Measurements from ENCODE around the gene THRB. TPM values are rescaled to one million over a fixed set of nuclear protein-coding genes. Genes with fewer than 3 reads are reported as not detected.

THRB gene
- total RNA-seq, 2 donors from 2014 or later, result 0.24 to 0.26 TPM

GRCh38 chr3:24437326-24437725, 57.3 kb downstream of the THRB start:
- peaks cover 9% of the 10 kb centered on the region for H3K4me1 Mint-ChIP-seq
- no peak overlapping the region for H3K27ac ChIP-seq (ENCODE audit: low read depth, low read length)
- H3K4me1 ChIP-seq (ENCODE audit: control insufficient read depth, insufficient read depth, low read length), result peaks cover 2% of the 10 kb centered on the region
- no peaks in the 10 kb centered on the region for H3K36me3 ChIP-seq (ENCODE audit: control insufficient read depth, insufficient read depth, low read length)
- no peaks in the 10 kb centered on the region for H3K9me3 Mint-ChIP-seq
- no peak overlapping the region for H3K4me3 Mint-ChIP-seq
- DNase-seq, result no peak
- 92 to 100% methylated on average over 1 of the region's 2 CpGs for WGBS, 2 experiments (ENCODE audit: insufficient coverage in 1 of 2, insufficient read length in 1 of 2)
- no peak overlapping the region for H3K4me3 ChIP-seq (ENCODE audit: low read length)
- no peak overlapping the region for H3K9ac ChIP-seq (ENCODE audit: extremely low read depth, low read length, poor library complexity, severe bottlenecking)
- H3K27ac Mint-ChIP-seq, result no peak overlapping the region
- no peaks in the 10 kb centered on the region for H3K36me3 Mint-ChIP-seq (ENCODE audit: low read depth)
- no peaks in the 10 kb centered on the region for H3K9me3 ChIP-seq (ENCODE audit: control insufficient read depth, low read length)
- TF ChIP-seq, protein P1, sequence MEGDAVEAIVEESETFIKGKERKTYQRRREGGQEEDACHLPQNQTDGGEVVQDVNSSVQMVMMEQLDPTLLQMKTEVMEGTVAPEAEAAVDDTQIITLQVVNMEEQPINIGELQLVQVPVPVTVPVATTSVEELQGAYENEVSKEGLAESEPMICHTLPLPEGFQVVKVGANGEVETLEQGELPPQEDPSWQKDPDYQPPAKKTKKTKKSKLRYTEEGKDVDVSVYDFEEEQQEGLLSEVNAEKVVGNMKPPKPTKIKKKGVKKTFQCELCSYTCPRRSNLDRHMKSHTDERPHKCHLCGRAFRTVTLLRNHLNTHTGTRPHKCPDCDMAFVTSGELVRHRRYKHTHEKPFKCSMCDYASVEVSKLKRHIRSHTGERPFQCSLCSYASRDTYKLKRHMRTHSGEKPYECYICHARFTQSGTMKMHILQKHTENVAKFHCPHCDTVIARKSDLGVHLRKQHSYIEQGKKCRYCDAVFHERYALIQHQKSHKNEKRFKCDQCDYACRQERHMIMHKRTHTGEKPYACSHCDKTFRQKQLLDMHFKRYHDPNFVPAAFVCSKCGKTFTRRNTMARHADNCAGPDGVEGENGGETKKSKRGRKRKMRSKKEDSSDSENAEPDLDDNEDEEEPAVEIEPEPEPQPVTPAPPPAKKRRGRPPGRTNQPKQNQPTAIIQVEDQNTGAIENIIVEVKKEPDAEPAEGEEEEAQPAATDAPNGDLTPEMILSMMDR (conservative IDR thresholded peaks at IDR 0.05), result no peak
- H3K27me3 Mint-ChIP-seq (ENCODE audit: insufficient read depth), result peaks cover 19% of the 10 kb centered on the region
- H3K27me3 ChIP-seq (ENCODE audit: control insufficient read depth, insufficient read depth, low read length, poor library complexity, severe bottlenecking), result peaks cover 55% of the 10 kb centered on the region

- H3K9me3 ChIP-seq (ENCODE audit: control insufficient read depth, low read length), result no peaks in the 10 kb centered on the region
- TF ChIP-seq, protein P1 (conservative IDR thresholded peaks at IDR 0.05), result no peak
- Mint-ChIP-seq H3K27me3 (ENCODE audit: insufficient read depth) (peaks cover 27% of the 10 kb centered on the region), H3K4me1 (peaks cover 9% of the 10 kb centered on the region), H3K27ac (no peak overlapping the region), H3K36me3 (ENCODE audit: low read depth) (no peaks in the 10 kb centered on the region), H3K4me3 (no peak overlapping the region), H3K9me3 (no peaks in the 10 kb centered on the region)
- peaks cover 2% of the 10 kb centered on the region for H3K4me1 ChIP-seq (ENCODE audit: control insufficient read depth, insufficient read depth, low read length)
- H3K27ac ChIP-seq (ENCODE audit: low read depth, low read length), result no peak overlapping the region
- 90 to 97% methylated on average over 4 to 5 of the region's 5 CpGs for WGBS, 2 experiments (ENCODE audit: insufficient coverage in 1 of 2, insufficient read length in 1 of 2)
- no peak overlapping the region for H3K9ac ChIP-seq (ENCODE audit: extremely low read depth, low read length, poor library complexity, severe bottlenecking)
- H3K36me3 ChIP-seq (ENCODE audit: control insufficient read depth, insufficient read depth, low read length), result no peaks in the 10 kb centered on the region
- peaks cover 72% of the 10 kb centered on the region for H3K27me3 ChIP-seq (ENCODE audit: control insufficient read depth, insufficient read depth, low read length, poor library complexity, severe bottlenecking)
- no peak for DNase-seq
- no peak overlapping the region for H3K4me3 ChIP-seq (ENCODE audit: low read length)
Observed at GRCh38 chr3:24435584-24435983, 59.1 kb downstream of the THRB start.

DNA sequence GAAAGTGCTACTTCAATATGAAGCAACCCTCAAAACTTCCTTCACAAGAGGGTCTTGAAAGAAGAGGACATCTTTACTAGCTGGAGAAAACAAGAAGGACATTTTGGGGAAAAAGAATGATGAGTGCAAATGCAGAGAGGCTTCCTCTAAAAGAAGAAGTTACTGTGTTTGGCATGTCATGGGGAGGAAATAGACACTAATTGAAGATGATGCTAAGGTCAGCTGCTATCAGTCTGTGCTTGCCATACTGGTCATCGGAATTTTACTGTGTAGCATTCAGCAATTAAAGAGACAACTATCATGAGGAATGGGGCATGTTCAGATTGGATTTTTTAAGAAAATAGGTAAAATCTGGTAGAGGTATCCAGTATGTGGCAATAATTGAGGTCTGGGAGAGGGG, 60.0 kb downstream of the THRB start:
- Histone ChIP-seq H3K9ac (ENCODE audit: extremely low read depth, low read length, poor library complexity, severe bottlenecking) (no peak overlapping the region), H3K9me3 (ENCODE audit: control insufficient read depth, low read length) (no peaks in the 10 kb centered on the region), H3K27me3 (ENCODE audit: control insufficient read depth, insufficient read depth, low read length, poor library complexity, severe bottlenecking) (peaks cover 78% of the 10 kb centered on the region), H3K36me3 (ENCODE audit: control insufficient read depth, insufficient read depth, low read length) (no peaks in the 10 kb centered on the region), H3K4me3 (ENCODE audit: low read length) (no peak overlapping the region), H3K27ac (ENCODE audit: low read depth, low read length) (no peak overlapping the region), H3K4me1 (ENCODE audit: control insufficient read depth, insufficient read depth, low read length) (peaks cover 2% of the 10 kb centered on the region)
- H3K4me3 Mint-ChIP-seq, result no peak overlapping the region
- peaks cover 32% of the 10 kb centered on the region for H3K27me3 Mint-ChIP-seq (ENCODE audit: insufficient read depth)
- H3K27ac Mint-ChIP-seq, result no peak overlapping the region
- no peaks in the 10 kb centered on the region for H3K36me3 Mint-ChIP-seq (ENCODE audit: low read depth)
- TF ChIP-seq, protein P1 (conservative IDR thresholded peaks at IDR 0.05), result no peak
- H3K4me1 Mint-ChIP-seq, result peaks cover 9% of the 10 kb centered on the region
- 98 to 100% methylated on average over 1 of the region's 1 CpG for WGBS, 2 experiments (ENCODE audit: insufficient coverage in 1 of 2, insufficient read length in 1 of 2)
- H3K9me3 Mint-ChIP-seq, result no peaks in the 10 kb centered on the region
- no peak for DNase-seq
